NCI-H2107 treated with DMSO at 0.1 percent for 48 hours (cell line): ENCODE data around the gene GPT2.
"Not testable (repeated sequence)": the region's sequence is repeated elsewhere in the genome, so short reads cannot be mapped to it uniquely, and the experiment has no call there.

Experiments used
- DNase-seq: peaks from one replicate; lab custom pipeline; 2025; ENCODE audit not compliant: unreplicated experiment; lab: John Stamatoyannopoulos, UW

GPT2 gene

GRCh38 chr16:46920402-46921068 is 36.4 kb downstream of the GPT2 start:
- no peak for DNase-seq

- DNase-seq = no peak
Observed at GRCh38 chr16:46922239-46922638, 38.1 kb downstream of the GPT2 start.

GRCh38 chr16:46923513-46924295 is 39.5 kb downstream of the GPT2 start:
- DNase-seq = no peak

- DNase-seq = no peak
Observed at GRCh38 chr16:46924402-46924801, 40.2 kb downstream of the GPT2 start.

GRCh38 chr16:46926470-46927225 is 42.5 kb downstream of the GPT2 start:
- no peak for DNase-seq

GRCh38 chr16:46927273-46927672 is 43.1 kb downstream of the GPT2 start:
- no peak for DNase-seq

- DNase-seq = no peak
Observed at GRCh38 chr16:46928811-46929210, 44.6 kb downstream of the GPT2 start.

- no peak for DNase-seq
Observed at GRCh38 chr16:46929378-46930332, 45.5 kb downstream of the GPT2 start.

GRCh38 chr16:46930861-46931260 is 46.7 kb downstream of the GPT2 start:
- no peak for DNase-seq

GRCh38 chr16:46932802-46933201 is 48.6 kb downstream of the GPT2 start:
- DNase-seq = peak; percentile 75

GRCh38 chr16:46937536-46937935 is 53.4 kb downstream of the GPT2 start:
- DNase-seq = no peak

- DNase-seq = not testable (repeated sequence)
Observed at GRCh38 chr16:46944713-46945112, 60.6 kb downstream of the GPT2 start.

GRCh38 chr16:46947900-46948547 is 63.9 kb downstream of the GPT2 start:
- DNase-seq = peak; percentile 33

- DNase-seq = no peak
Observed at GRCh38 chr16:46948548-46949166, 64.5 kb downstream of the GPT2 start.

- DNase-seq = no peak
Observed at GRCh38 chr16:46949241-46949892, 65.2 kb downstream of the GPT2 start.

- no peak for DNase-seq
Observed at GRCh38 chr16:46950009-46950408, 65.8 kb downstream of the GPT2 start.

GRCh38 chr16:46954562-46954961 is 70.4 kb downstream of the GPT2 start:
- DNase-seq = no peak

- no peak for DNase-seq
Observed at GRCh38 chr16:46961373-46962353, 77.5 kb downstream of the GPT2 start.
